Vagina (tissue), 2 donors: ENCODE data around the gene CAMP. TPM values are rescaled to one million over a fixed set of nuclear protein-coding genes. Genes with fewer than 3 reads are reported as not detected.
"Not testable (repeated sequence)": the region's sequence is repeated elsewhere in the genome, so short reads cannot be mapped to it uniquely, and the experiment has no call there.

ENCODE experiments used
- DNase-seq, 2 donors: peaks; one replicate each; pipeline ENCODE4 v3.0.0-alpha.2; 2017; ENCODE audit errors: extremely low spot score in 2 of 2
- H3K27ac ChIP-seq: fragments of 200-600 bp; sonication (generic); one replicate; pipeline ENCODE4 v1.5.1; 2019
- H3K27me3 ChIP-seq: fragments of 200-600 bp; sonication (generic); one replicate; pipeline ENCODE4 v1.5.1; 2019
- H3K36me3 ChIP-seq, 2 donors: fragments of 200-600 bp; sonication (generic); one replicate each; pipeline ENCODE4 v1.5.1; 2017 to 2019
- H3K4me1 ChIP-seq: fragments of 200-600 bp; sonication (generic); one replicate; pipeline ENCODE4 v1.5.1; 2019
- H3K4me3 ChIP-seq, 2 donors: fragments of 200-600 bp; sonication (generic); 1 replicate in 1 of 2; 2 replicates in 1 of 2; pipeline ENCODE4 v1.5.1; 2016 to 2019
- H3K9me3 ChIP-seq: fragments of 200-600 bp; sonication (generic); one replicate; pipeline ENCODE4 v1.5.1; 2019
- POLR2A ChIP-seq, 2 donors: fragments of 450-650 bp; IDR thresholded peaks; one replicate each; pipeline ENCODE4 v1.6.1; 2017; ENCODE audit warnings: antibody characterized with exemption in 2 of 2, mild to moderate bottlenecking in 2 of 2, moderate library complexity in 2 of 2
- POLR2AphosphoS5 ChIP-seq, 2 donors: sonication (generic); formaldehyde crosslinking; IDR thresholded peaks; one replicate each; pipeline ENCODE4 v1.9.0; 2017; ENCODE audit warnings: antibody characterized with exemption in 2 of 2, mild to moderate bottlenecking in 2 of 2, low read depth in 1 of 2; ENCODE audit not compliant: insufficient read depth in 1 of 2
- intact Hi-C: fragments of 100-400 bp; cut with DNase I; formaldehyde crosslinking; loops from one replicate; pipeline ENCODE4 v1.15.1; 2023
- total RNA-seq: library from RNA; depleted of rRNA; stranded (reverse); fragments of >200 nt; gene quantifications from one replicate; pipeline ENCODE4 v1.2.3, GENCODE V29; 2016
- TF ChIP-seq, protein P1 (sequence below), 3 experiments: fragments of 450-650 bp in 2 of 3; fragments of 200-600 bp in 1 of 3; sonication (generic) in 1 of 3; IDR thresholded peaks; one replicate each; pipeline ENCODE4 v1.5.1; 2017 to 2019; ENCODE audit warnings: antibody characterized with exemption in 3 of 3, mild to moderate bottlenecking in 2 of 3, moderate library complexity in 2 of 3

The CAMP gene
- total RNA-seq, 1 donor from 2014 or later: not detected

DNA sequence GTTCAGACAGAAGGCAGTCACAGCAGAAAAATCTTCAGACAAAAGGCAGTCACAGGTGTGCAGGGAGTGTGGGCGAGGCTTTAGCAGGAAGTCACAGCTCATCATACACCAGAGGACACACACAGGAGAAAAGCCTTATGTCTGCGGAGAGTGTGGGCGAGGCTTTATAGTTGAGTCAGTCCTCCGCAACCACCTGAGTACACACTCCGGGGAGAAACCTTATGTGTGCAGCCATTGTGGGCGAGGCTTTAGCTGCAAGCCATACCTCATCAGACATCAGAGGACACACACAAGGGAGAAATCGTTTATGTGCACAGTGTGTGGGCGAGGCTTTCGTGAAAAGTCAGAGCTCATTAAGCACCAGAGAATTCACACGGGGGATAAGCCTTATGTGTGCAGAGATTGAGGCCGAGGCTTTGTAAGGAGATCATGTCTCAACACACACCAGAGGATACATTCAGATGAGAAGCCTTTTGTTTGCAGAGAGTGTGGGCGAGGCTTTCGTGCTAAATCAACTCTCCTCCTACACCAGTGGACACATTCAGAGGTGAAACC lies 45.2 kb downstream of the CAMP start:
- peaks cover 31% of the 10 kb centered on the region for H3K4me1 ChIP-seq
- peak in 1 of 2 donors; percentile 89 for DNase-seq
- peak in 1 of 2 donors; percentile 13 for TF ChIP-seq POLR2AphosphoS5 (IDR thresholded peaks at IDR 0.05; ENCODE audit: insufficient read depth in 1 of 2, low read depth in 1 of 2)
- TF ChIP-seq, protein P1, sequence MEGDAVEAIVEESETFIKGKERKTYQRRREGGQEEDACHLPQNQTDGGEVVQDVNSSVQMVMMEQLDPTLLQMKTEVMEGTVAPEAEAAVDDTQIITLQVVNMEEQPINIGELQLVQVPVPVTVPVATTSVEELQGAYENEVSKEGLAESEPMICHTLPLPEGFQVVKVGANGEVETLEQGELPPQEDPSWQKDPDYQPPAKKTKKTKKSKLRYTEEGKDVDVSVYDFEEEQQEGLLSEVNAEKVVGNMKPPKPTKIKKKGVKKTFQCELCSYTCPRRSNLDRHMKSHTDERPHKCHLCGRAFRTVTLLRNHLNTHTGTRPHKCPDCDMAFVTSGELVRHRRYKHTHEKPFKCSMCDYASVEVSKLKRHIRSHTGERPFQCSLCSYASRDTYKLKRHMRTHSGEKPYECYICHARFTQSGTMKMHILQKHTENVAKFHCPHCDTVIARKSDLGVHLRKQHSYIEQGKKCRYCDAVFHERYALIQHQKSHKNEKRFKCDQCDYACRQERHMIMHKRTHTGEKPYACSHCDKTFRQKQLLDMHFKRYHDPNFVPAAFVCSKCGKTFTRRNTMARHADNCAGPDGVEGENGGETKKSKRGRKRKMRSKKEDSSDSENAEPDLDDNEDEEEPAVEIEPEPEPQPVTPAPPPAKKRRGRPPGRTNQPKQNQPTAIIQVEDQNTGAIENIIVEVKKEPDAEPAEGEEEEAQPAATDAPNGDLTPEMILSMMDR (IDR thresholded peaks at IDR 0.05): no peak
- intact Hi-C loops: loop anchor here (10.0 kb wide), 1 partner anchor 286 kb away; the partner anchor contains the start of gene PFKFB4
- H3K4me3 ChIP-seq: no peak overlapping the region
- H3K27me3 ChIP-seq: no peaks in the 10 kb centered on the region
- peaks cover 0 to 13% of the 10 kb centered on the region in 2 donors for H3K36me3 ChIP-seq
- peak overlapping the region; percentile 53 for H3K27ac ChIP-seq
- H3K9me3 ChIP-seq: no peaks in the 10 kb centered on the region

DNA sequence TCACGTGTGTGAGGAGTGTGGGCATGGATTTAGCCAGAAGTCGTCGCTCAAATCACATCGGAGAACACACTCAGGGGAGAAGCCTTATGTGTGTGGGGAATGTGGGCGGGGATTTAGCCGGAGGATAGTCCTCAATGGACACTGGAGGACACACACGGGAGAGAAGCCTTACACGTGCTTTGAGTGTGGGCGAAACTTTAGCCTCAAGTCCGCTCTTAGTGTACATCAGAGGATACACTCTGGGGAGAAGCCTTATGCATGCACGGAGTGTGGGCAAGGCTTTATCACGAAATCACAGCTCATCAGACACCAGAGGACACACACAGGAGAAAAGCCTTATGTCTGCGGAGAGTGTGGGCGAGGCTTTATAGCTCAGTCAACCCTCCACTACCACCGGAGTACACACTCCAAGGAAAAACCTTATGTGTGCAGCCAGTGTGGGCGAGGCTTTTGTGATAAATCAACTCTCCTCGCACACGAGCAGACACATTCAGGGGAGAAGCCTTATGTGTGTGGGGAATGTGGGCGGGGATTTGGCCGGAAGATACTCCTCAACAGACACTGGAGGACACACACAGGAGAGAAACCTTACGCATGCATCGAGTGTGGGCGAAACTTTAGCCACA lies 45.8 kb downstream of the CAMP start:
- Histone ChIP-seq H3K27ac (peak overlapping the region; percentile 53), H3K4me1 (peaks cover 31% of the 10 kb centered on the region), H3K9me3 (no peaks in the 10 kb centered on the region), H3K36me3 (peaks cover 0 to 7% of the 10 kb centered on the region in 2 donors), H3K27me3 (no peaks in the 10 kb centered on the region), H3K4me3 (no peak overlapping the region)
- intact Hi-C loops: loop anchor here (10.0 kb wide), 1 partner anchor 286 kb away; the partner anchor contains the start of gene PFKFB4
- TF ChIP-seq POLR2A (IDR thresholded peaks at IDR 0.05): no peak
- TF ChIP-seq POLR2AphosphoS5 (IDR thresholded peaks at IDR 0.05; ENCODE audit: insufficient read depth in 1 of 2, low read depth in 1 of 2): no peak
- TF ChIP-seq, protein P1 (IDR thresholded peaks at IDR 0.05): no peak
- DNase-seq: no peak

DNA sequence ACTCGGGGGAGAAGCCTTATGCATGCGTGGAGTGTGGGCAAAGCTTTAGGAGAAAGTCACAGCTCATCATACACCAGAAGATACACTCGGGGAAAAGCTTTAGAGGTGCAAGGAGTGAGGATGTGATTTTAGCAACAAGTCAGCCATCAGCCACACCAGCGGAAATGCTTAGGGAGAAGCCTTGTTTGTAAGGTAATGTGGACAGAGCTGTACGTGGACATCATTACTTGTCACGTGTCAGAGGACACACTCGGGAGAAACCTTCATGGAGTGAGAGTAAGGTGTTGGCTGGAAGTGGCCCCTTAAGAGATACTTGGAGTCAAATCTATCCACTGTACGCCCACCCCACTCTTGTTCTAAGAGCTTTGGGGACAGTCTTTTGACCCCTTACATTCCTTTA lies 46.3 kb downstream of the CAMP start:
- intact Hi-C loops: loop anchor here (10.0 kb wide), 1 partner anchor 285 kb away; the partner anchor contains the start of gene PFKFB4
- H3K4me3 ChIP-seq: no peak overlapping the region
- no peak for TF ChIP-seq POLR2AphosphoS5 (IDR thresholded peaks at IDR 0.05; ENCODE audit: insufficient read depth in 1 of 2, low read depth in 1 of 2)
- no peak for TF ChIP-seq POLR2A (IDR thresholded peaks at IDR 0.05)
- TF ChIP-seq, protein P1 (IDR thresholded peaks at IDR 0.05): no peak
- no peaks in the 10 kb centered on the region for H3K9me3 ChIP-seq
- no peak for DNase-seq
- H3K4me1 ChIP-seq: peaks cover 31% of the 10 kb centered on the region
- H3K27ac ChIP-seq: no peak overlapping the region
- no peaks in the 10 kb centered on the region for H3K27me3 ChIP-seq
- H3K36me3 ChIP-seq: peaks cover 0 to 2% of the 10 kb centered on the region in 2 donors

DNA sequence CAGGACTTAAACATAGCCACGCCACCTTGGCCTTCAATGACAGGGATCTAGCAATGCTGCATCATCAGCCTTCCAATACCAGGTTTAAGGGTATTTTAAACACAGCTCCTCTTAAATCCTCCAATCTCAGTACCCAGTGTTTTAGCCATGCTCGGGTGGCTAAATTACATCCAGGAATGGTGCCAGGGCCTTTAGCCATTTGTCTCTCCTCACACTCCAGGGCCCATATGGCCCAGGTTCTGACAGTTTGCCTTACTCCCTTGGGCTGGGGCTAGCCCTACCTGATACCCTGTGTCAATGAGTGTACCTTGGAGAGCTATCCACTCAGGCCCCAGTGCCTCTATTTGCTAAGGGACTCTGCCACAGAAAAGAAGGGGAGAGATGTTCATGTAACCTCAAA lies 47.0 kb downstream of the CAMP start:
- no peaks in the 10 kb centered on the region for H3K36me3 ChIP-seq
- no peaks in the 10 kb centered on the region for H3K9me3 ChIP-seq
- intact Hi-C loops: loop anchor here (10.0 kb wide), 1 partner anchor 164 kb away; the partner anchor contains the start of gene PLXNB1
- no peak overlapping the region for H3K4me3 ChIP-seq
- TF ChIP-seq, protein P1 (IDR thresholded peaks at IDR 0.05): no peak
- DNase-seq: no peak
- H3K27me3 ChIP-seq: no peaks in the 10 kb centered on the region
- peaks cover 31% of the 10 kb centered on the region for H3K4me1 ChIP-seq
- no peak overlapping the region for H3K27ac ChIP-seq

DNA sequence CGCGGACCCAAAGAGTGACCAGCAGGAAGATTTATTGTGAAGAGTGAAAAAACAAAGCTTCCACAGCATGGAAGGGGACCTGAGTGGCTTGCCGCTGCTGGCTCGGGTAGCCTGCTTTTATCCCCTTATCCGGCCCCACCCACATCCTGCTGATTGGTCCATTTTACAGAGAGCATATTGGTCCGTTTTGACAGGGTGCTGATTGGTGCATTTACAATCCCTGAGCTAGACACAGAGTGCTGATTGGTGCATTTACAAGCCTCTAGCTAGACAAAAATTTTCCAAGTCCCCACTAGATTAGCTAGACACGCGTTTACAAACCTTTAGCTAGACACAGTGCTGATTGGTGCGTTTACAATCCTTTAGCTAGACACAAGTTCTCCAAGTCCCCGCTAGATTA lies 47.9 kb downstream of the CAMP start:
- intact Hi-C loops: loop anchor here (10.0 kb wide), 1 partner anchor 164 kb away; the partner anchor contains the start of gene PLXNB1
- H3K36me3 ChIP-seq, H3K9me3 ChIP-seq, H3K27me3 ChIP-seq, H3K4me3 ChIP-seq, H3K27ac ChIP-seq, DNase-seq: not testable (repeated sequence)
- H3K4me1 ChIP-seq: peaks cover 37% of the 10 kb centered on the region
